Naive thymus-derived CD8-positive, alpha-beta T cell (primary cell): ENCODE results near the gene PIP5K1C. TPM values are rescaled to one million over a fixed set of nuclear protein-coding genes. Genes with fewer than 3 reads are reported as not detected.
"Not testable (repeated sequence)": the region's sequence is repeated elsewhere in the genome, so short reads cannot be mapped to it uniquely, and the experiment has no call there.

Experiments
- ATAC-seq, 2 donors: fragments of 150-1000 bp; cut with Tn5 transposase in 1 of 2; sonication (Bioruptor Pico), chemical (Tn5 transposase) in 1 of 2; 1 replicate in 1 of 2; 2 replicates in 1 of 2; pipeline ENCODE4 v1.10.0; 2021; ENCODE audit warnings: mild to moderate bottlenecking in 2 of 2, moderate library complexity in 2 of 2
- POLR2A ChIA-PET: fragments of 350-600 bp; sonication (Branson Sonifier 250); formaldehyde crosslinking; loops from one replicate; lab custom pipeline; 2021; ENCODE audit warnings: antibody characterized with exemption; lab: Charles Lee
- DNase-seq, 10 donors: peaks; one replicate each; pipeline versions ENCODE4 v3.0.0 to v3.0.0-alpha.2; 2020 to 2022
- H3K27ac Mint-ChIP-seq, 10 donors: one replicate each; pipeline ENCODE4 v1.8.0; 2020 to 2022; ENCODE audit warnings: mild to moderate bottlenecking in 10 of 10, mixed read lengths in 10 of 10, moderate library complexity in 4 of 10, inconsistent platforms in 1 of 10
- H3K27me3 Mint-ChIP-seq, 5 donors: one replicate each; pipeline ENCODE4 v1.8.0; 2021 to 2022; ENCODE audit warnings: mixed read lengths in 5 of 5
- H3K36me3 Mint-ChIP-seq, 3 donors: one replicate each; pipeline ENCODE4 v1.8.0; 2020 to 2022; ENCODE audit warnings: mixed read lengths in 3 of 3, mild to moderate bottlenecking in 2 of 3, inconsistent platforms in 1 of 3
- H3K4me1 Mint-ChIP-seq, 4 donors: one replicate each; pipeline ENCODE4 v1.8.0; 2021 to 2022; ENCODE audit warnings: mixed read lengths in 4 of 4
- H3K4me3 Mint-ChIP-seq, 10 donors: one replicate each; pipeline ENCODE4 v1.8.0; 2020 to 2022; ENCODE audit warnings: mild to moderate bottlenecking in 10 of 10, mixed read lengths in 10 of 10, moderate library complexity in 6 of 10, inconsistent platforms in 1 of 10
- H3K9me3 Mint-ChIP-seq, 9 donors: one replicate each; pipeline ENCODE4 v1.8.0; 2020 to 2022; ENCODE audit warnings: mixed read lengths in 9 of 9, mild to moderate bottlenecking in 3 of 9, inconsistent platforms in 1 of 9, moderate library complexity in 1 of 9
- polyA plus RNA-seq, 3 donors: library from polyadenylated mRNA; unstranded; fragments of 300-500 nt; fragmentation: Illumina TruSeq; gene quantifications; one replicate each; pipeline ENCODE4 v1.2.3, GENCODE V29; 2021
- total RNA-seq, 8 experiments: library from RNA in 2 of 8; stranded (reverse) in 2 of 8; gene quantifications; one replicate each; pipeline ENCODE4 v1.2.3 and lab custom pipeline; 2021 to 2026

Gene PIP5K1C
- total and polyA plus RNA-seq, 5 experiments from 2014 or later = 3.9 to 32.0 (median 10.1) TPM

DNA sequence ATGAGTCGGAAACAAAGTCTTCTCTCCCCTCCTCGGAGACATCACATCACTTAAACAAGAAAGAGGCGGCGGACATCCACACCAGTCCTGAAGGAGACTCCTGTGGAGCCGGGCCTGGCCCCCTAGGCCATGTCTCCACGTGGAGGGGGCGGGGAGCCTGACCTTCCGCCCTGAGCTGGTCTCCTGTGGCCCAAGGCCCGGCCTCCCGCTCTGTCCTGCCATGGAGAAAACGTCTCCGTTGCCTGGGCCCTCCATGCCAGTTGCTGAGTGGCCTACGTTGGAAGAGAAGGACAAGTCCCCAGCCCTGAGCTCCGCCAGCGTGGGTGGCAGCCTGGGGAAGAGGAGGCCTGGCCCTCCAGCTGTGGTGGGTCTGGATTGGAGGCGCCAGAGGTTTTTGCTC, 68.2 kb downstream of the PIP5K1C start:
- POLR2A ChIA-PET = no interaction called here
- Mint-ChIP-seq H3K27ac (no peak overlapping the region), H3K4me3 (no peak overlapping the region), H3K4me1 (peaks cover 1 to 4% (median 3%) of the 10 kb centered on the region in 4 donors), H3K36me3 (peaks cover 0 to 4% (median 0%) of the 10 kb centered on the region in 3 donors), H3K27me3 (no peaks in the 10 kb centered on the region), H3K9me3 (no peaks in the 10 kb centered on the region)
- no peak for DNase-seq
- no peak for ATAC-seq

DNA sequence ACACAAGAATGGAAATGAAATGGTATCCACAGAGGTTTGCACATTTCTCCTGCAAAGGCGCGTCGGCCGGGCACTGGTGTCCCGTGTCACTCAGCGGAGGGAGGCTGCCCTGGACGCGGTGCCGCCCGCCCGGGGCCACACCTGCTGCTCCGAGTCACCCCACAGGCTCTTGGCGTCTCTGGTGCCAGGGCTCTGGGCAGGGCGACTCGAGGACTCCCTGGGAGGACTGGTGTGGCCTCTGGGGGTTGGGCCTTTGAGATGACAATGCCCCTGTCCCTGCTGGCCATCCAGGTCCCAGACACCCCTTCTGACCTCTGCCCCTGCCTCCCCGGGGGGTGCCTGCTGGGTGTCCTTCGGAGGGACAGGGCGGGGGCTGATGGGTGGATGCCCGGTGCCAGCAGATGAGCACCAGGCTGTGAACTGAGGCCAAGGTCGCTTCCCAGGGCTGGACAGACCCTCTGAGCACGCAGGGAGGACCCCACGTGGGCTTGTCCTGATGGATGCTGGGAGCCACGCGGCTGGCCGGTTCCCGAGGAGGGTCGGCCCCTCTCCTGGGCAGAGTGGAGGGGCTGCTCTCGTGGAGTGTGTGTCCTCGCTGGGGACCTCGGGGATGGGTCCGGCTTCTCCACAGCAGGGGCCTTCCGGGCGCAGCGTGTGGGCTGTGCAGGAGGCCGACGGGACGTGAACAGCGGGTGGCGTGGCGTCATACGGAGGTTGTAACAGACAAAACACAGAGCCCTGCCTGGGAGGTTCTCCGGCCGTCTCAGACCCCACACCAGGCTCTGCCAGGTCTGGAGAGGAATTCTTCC, 69.0 kb downstream of the PIP5K1C start:
- DNase-seq (no peak), ATAC-seq (no peak)
- Mint-ChIP-seq H3K36me3 (peaks cover 0 to 4% (median 0%) of the 10 kb centered on the region in 3 donors), H3K9me3 (no peaks in the 10 kb centered on the region), H3K4me1 (peaks cover 9 to 12% (median 10%) of the 10 kb centered on the region in 4 donors), H3K27me3 (no peaks in the 10 kb centered on the region), H3K27ac (no peak overlapping the region), H3K4me3 (no peak overlapping the region)
- POLR2A ChIA-PET = no interaction called here

DNA sequence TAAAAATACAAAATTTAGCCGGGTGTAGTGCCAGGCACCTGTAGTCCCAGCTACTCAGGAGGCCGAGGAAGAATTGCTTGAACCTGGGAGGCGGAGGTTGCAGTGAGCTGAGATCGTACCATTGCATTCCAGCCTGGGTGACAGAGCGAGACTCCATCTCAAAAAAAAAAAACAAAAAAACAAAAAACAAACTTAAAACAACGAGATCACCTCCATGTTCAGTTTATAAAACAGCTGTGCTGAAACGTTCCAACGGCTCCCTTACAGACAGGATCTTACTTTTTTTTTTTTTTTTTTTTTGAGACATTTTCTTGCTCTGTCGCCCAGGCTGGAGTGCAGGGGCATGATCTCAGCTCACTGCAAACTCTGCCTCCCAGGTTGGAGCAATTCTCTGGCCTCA, 71.5 kb downstream of the PIP5K1C start:
- not testable (repeated sequence) for H3K4me3 Mint-ChIP-seq, H3K27ac Mint-ChIP-seq, H3K27me3 Mint-ChIP-seq, H3K36me3 Mint-ChIP-seq, H3K9me3 Mint-ChIP-seq, DNase-seq, ATAC-seq
- POLR2A ChIA-PET = interaction anchor here (0.6 kb wide), 1 partner anchor 33 kb away, joined by 5 read pairs; no protein-coding TSS in a partner anchor
- H3K4me1 Mint-ChIP-seq = peaks cover 18 to 34% (median 29%) of the 10 kb centered on the region in 4 donors

DNA sequence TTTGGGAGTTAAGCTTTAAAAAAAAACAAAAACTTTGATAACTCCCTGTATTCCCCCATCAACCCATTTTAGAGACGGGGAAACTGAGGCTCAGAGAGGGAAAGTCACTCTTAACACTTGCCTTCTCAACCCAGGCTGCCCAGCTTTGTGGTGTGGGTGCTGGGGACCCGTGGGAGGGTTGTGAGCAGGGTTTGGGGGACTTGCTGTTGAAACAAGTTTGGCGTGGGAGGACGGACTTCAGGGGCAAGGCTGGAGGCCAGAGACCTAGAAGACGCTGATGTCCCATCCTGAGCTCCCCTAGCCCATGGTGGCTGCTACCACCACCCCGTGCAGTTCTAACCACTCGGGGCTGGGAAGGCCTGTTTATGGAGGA, 72.9 kb downstream of the PIP5K1C start:
- POLR2A ChIA-PET = interaction anchor here (0.6 to 1.6 kb wide), 7 partner anchors 19 to 73 kb away, joined by 3 to 8 read pairs (median 4); partner anchors contain the start of genes GIPC3 and MFSD12
- H3K36me3 Mint-ChIP-seq = peaks cover 0 to 6% (median 0%) of the 10 kb centered on the region in 3 donors

DNA sequence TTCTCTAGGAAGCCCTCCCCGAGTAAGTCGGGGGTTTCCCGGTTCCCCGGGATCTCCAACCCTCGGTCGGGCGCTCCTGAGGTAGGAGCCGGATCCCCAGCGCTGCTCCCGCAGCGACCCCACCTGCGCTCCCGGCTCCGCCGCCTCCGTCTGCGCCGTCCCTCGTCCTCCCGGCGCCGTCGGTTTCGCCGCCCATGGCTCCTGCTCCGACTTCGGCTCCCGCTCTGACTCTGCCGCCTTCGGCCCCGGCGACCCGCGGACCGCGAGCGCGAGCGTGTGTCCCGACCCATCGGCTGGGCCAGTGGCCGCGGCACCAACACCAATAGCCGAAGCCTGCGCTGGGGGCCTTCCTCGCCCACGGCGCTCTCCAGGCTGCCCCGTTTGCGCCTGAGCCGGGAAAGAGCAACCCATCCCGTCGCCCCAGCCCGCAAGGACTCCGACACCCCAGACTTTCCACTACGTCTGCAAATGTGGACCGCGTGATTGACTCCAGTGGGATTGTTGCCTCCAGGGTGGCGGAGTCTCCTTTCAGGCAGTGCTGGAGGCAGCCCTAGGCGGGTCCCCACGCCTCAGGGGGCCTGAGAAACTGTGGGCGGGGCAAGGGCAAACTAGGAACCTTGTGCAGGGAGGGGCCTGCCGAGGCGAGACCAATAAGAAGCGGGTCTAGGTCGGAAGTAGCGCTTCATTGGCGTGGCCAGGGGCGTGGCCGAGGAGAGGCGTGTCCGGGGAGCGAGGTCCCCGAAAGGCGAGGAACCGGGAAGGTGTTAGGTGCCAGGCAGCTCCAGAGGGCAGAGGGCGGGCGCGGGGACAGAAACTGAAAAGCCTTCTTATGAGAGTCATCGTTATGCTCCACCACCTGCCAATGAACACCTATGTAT, 73.6 kb downstream of the PIP5K1C start, which contains the start of gene CACTIN:
Gene CACTIN (minus strand): TSS at position 318 of the 878 bp plus-strand sequence. CDS start 28 bp downstream, at position 290.
- POLR2A ChIA-PET = interaction anchor here (1.0 to 1.6 kb wide), 5 partner anchors 18 to 72 kb away, joined by 3 to 8 read pairs (median 7); partner anchors contain the start of gene MFSD12

More for the DNA sequence above, 72.9 kb downstream of the PIP5K1C start:
- peak overlapping the region in 9 of 10 donors; percentile 98 to 100 (median 99) for H3K27ac Mint-ChIP-seq
- H3K27me3 Mint-ChIP-seq = no peaks in the 10 kb centered on the region
- ATAC-seq (no peak), DNase-seq (no peak)
- H3K4me3 Mint-ChIP-seq = peak overlapping the region in 7 of 10 donors; percentile 58 to 99 (median 93)
- H3K9me3 Mint-ChIP-seq = no peaks in the 10 kb centered on the region
- peaks cover 18 to 39% (median 30%) of the 10 kb centered on the region in 4 donors for H3K4me1 Mint-ChIP-seq

DNA sequence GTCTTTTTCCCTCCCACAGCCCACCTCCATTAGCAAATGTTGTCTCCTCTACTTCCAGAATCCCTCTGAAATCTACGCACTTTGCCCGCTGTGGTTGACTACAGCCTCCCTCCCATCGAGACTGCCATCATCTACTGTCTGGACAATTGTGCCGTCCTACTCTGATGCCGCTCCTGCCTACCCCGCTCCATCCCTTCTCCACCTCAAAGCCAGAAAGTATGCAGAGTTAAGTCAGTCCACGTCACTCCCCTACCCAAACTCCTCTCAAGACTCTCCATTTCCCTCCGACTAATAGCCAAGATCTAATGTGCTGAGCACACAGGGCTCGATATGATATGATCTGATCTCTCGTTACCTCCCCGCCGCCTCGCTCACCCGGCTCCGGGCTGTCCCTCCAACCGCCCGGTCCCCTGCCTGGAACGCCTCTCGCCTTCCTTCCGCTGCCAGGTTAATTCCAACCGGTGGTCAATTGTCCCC, 74.2 kb downstream of the PIP5K1C start:
- peak overlapping the region; percentile 90 to 100 (median 98) for H3K27ac Mint-ChIP-seq
- H3K9me3 Mint-ChIP-seq = no peaks in the 10 kb centered on the region
- H3K36me3 Mint-ChIP-seq = peaks cover 0 to 15% (median 0%) of the 10 kb centered on the region in 3 donors
- POLR2A ChIA-PET = no interaction called here
- H3K4me1 Mint-ChIP-seq = peaks cover 20 to 39% (median 30%) of the 10 kb centered on the region in 4 donors
- ATAC-seq = peak in 1 of 2 donors; percentile 6
- peak in 1 of 10 donors; percentile 32 for DNase-seq
- H3K4me3 Mint-ChIP-seq = peak overlapping the region; percentile 88 to 99 (median 93)
- no peaks in the 10 kb centered on the region for H3K27me3 Mint-ChIP-seq

More for the DNA sequence above, 73.6 kb downstream of the PIP5K1C start, which contains the start of gene CACTIN:
- Mint-ChIP-seq H3K27ac (peak within 1 kb of the TSS; percentile 98 to 100 (median 99)), H3K36me3 (peaks cover 0 to 12% (median 0%) of the 10 kb centered on the region in 3 donors), H3K4me3 (peak within 1 kb of the TSS; percentile 88 to 99 (median 93)), H3K27me3 (no peaks in the 10 kb centered on the region), H3K4me1 (peaks cover 20 to 39% (median 30%) of the 10 kb centered on the region in 4 donors), H3K9me3 (no peaks in the 10 kb centered on the region)
- peak; percentile 96 to 100 (median 98) for DNase-seq
- ATAC-seq = peak; percentile 95 to 98

DNA sequence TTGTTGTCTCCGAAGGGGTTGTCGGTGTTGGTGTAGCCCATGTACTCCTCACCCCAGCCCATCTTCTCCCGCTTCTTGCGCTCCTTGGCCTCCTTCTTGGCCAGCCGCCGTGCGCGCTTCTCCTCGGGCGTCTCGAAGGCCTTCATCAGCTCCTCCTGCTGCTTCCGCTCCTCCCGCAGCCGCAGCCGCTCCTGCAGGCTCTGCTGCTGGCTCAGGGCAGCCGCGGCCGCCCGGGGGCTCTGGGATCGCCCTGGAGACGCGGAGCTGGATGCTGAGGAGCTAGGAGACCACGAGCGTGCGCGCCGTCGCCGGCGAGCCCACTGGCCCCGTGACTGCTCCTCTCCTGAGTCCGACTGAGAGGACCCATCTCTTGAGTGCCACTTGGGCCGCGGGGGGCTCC, 76.6 kb downstream of the PIP5K1C start:
- Mint-ChIP-seq H3K4me1 (peaks cover 18 to 41% (median 30%) of the 10 kb centered on the region in 4 donors), H3K27me3 (no peaks in the 10 kb centered on the region), H3K4me3 (peak overlapping the region in 3 of 10 donors; percentile 57 to 99 (median 82)), H3K9me3 (no peaks in the 10 kb centered on the region), H3K36me3 (peaks cover 0 to 23% (median 0%) of the 10 kb centered on the region in 3 donors), H3K27ac (peak overlapping the region in 2 of 10 donors; percentile 26 to 87)
- ATAC-seq (no peak), DNase-seq (no peak)
- POLR2A ChIA-PET = interaction anchor here (1.6 kb wide), 1 partner anchor 14 kb away, joined by 4 read pairs; no protein-coding TSS in a partner anchor

DNA sequence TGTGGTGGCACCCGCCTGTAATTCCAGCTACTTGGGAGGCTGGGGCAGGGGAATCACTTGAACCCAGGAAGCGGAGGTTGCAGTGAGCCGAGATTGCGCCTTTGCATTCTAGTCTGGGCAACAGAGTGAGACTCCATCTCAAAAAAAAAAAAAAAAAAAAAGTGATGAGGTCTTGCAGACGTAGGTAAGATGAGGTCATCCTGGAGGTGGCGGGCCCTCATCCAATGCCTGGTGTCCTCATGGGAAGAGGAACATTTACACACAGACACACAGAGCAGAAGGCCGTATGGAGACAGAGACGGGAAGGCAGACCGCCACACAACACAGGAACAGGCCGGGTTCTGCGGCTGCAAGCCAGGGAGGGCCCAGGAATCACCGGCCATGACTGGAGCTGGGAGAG, 78.0 kb downstream of the PIP5K1C start:
- POLR2A ChIA-PET = interaction anchor here (0.8 to 7.3 kb wide), 3 partner anchors 36 to 66 kb away, joined by 4 to 39 read pairs (median 5); partner anchors contain the start of gene GIPC3

DNA sequence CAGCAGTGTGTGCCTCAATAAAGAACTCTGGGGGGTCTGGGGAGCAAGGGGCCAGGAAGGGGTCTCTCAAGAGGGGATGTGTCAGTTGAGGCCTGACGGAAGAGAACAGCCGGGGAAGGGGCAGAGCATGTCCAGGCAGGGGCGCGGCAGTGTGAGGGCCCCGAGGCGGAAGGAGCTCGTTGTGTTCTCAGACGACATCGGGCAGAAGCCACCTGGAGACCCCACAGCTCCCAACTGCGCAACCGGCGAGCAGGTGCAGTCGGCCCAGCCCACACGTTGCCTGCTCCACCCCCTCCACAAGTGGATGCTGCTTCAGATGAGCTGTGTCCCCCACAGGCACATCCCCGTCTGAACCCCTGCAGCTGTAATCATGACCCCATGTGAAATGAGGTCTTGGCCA, 78.6 kb downstream of the PIP5K1C start:
- Mint-ChIP-seq H3K4me3 (peak overlapping the region in 1 of 10 donors; percentile 26), H3K27me3 (no peaks in the 10 kb centered on the region), H3K36me3 (peaks cover 0 to 27% (median 0%) of the 10 kb centered on the region in 3 donors)

More for the DNA sequence above, 78.0 kb downstream of the PIP5K1C start:
- H3K27ac Mint-ChIP-seq = peak overlapping the region in 1 of 10 donors; percentile 77
- DNase-seq = no peak
- H3K27me3 Mint-ChIP-seq = no peaks in the 10 kb centered on the region
- no peak for ATAC-seq
- H3K4me3 Mint-ChIP-seq = peak overlapping the region in 4 of 10 donors; percentile 23 to 70 (median 30)
- H3K9me3 Mint-ChIP-seq = no peaks in the 10 kb centered on the region
- peaks cover 0 to 23% (median 0%) of the 10 kb centered on the region in 3 donors for H3K36me3 Mint-ChIP-seq
- H3K4me1 Mint-ChIP-seq = peaks cover 22 to 50% (median 42%) of the 10 kb centered on the region in 4 donors

DNA sequence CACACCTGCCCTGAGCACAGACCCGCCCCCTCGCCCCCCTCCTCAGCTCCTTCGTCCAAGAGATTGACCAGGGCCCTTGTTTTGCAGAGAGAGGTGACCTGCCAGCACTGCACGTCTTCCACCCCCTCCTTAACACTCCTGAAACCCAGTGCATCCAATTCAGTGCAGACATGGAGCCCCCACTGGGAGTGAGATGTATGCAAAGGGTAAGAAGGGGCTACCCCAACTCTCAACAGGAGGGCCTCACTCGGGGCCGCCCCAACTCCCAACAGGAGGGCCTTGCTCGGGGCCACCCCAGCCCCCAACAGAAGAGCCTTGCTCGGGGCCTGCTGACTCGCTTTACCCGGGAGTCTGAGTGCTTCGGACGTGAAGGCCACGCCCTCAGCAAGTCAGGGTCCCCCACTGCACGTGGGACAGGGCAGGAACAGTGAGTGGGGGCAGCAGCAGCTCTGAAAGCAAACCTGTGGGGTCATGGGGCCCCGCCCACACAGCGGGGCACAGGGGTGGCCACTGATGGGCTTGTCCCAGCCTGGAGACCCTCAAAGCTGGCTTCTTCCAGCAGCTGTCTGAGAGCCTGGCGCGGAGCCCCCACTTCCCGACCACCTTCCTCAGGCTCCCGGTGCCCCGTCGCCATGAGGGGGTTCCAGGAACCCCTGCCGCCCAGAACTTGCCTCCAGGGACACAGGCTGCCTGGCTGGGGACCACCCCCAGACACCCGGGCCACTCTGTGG, 79.3 kb downstream of the PIP5K1C start:
- POLR2A ChIA-PET = interaction anchor here (0.6 to 7.3 kb wide), 4 partner anchors 16 to 64 kb away, joined by 4 to 39 read pairs (median 4); partner anchors contain the start of gene GIPC3
- DNase-seq = no peak
- peaks cover 15 to 41% (median 33%) of the 10 kb centered on the region in 4 donors for H3K4me1 Mint-ChIP-seq
- no peaks in the 10 kb centered on the region for H3K9me3 Mint-ChIP-seq
- H3K4me3 Mint-ChIP-seq = no peak overlapping the region
- ATAC-seq = no peak
- peaks cover 0 to 28% (median 0%) of the 10 kb centered on the region in 3 donors for H3K36me3 Mint-ChIP-seq
- no peak overlapping the region for H3K27ac Mint-ChIP-seq
- H3K27me3 Mint-ChIP-seq = no peaks in the 10 kb centered on the region

More for the DNA sequence above, 78.6 kb downstream of the PIP5K1C start:
- POLR2A ChIA-PET = interaction anchor here (0.8 to 7.3 kb wide), 3 partner anchors 36 to 65 kb away, joined by 4 to 39 read pairs (median 5); partner anchors contain the start of gene GIPC3
- DNase-seq (no peak), ATAC-seq (no peak)
- H3K4me1 Mint-ChIP-seq = peaks cover 20 to 48% (median 40%) of the 10 kb centered on the region in 4 donors
- H3K9me3 Mint-ChIP-seq = no peaks in the 10 kb centered on the region
- no peak overlapping the region for H3K27ac Mint-ChIP-seq
